Limb (tissue), 2 donors: ENCODE data around the gene GJA10.
"Not testable (repeated sequence)": the region's sequence is repeated elsewhere in the genome, so short reads cannot be mapped to it uniquely, and the experiment has no call there.

ENCODE experiments used
- DNase-seq, 2 donors: peaks; one replicate each; pipeline ENCODE4 v3.0.0-alpha.2; 2016; ENCODE audit errors: extremely low spot score in 2 of 2

Gene GJA10

DNA sequence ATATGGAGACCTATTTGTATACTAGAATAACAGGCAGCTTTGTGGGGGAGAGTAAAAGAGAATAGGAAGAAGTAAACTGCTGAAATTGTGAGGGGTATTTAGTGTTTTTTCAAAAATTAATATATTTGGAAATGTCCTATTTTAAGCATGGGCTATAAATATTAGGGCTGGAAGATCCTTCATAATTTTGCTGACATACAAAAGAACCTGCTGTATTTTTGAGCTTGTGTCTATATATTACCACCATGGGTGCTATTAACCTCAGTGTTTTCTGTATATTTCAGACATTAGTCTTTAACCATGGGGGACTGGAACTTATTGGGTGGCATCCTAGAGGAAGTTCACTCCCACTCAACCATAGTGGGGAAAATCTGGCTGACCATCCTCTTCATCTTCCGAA, at the start of gene GJA10:
Gene GJA10, plus strand, starts transcription at position 301 of the 400 bp plus-strand sequence. Its CDS starts 0 bp downstream, at position 301.
- no peak for DNase-seq

- DNase-seq = not testable (repeated sequence)
Observed at GRCh38 chr6:89847513-89847912, 46.8 kb upstream of the GJA10 start.

- DNase-seq = no peak
Observed at GRCh38 chr6:89853068-89853467, 41.2 kb upstream of the GJA10 start.

GRCh38 chr6:89858041-89858440, 36.2 kb upstream of the GJA10 start:
- DNase-seq = no peak

DNA sequence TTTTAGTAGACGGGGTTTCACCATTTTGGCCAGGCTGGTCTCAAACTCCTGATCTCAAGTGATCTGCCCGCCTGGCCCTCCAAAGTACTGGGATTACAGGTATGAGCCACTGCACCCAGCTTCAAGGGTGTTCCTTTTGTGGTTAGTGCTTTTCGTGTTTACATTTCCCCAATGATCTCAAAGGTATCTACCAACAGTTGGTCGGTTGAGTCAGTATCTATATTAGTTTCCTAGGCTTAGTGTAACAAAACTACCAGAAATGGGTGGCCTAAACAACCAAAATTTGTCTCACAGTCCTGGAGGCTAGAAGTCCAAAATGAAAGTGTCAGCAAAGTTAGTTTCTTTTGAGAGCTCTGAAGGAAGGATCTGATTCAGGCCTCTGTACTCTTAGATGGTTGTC, 34.5 kb upstream of the GJA10 start:
- DNase-seq = no peak

- DNase-seq = no peak
Observed at GRCh38 chr6:89862273-89862672, 32.0 kb upstream of the GJA10 start.

- no peak for DNase-seq
Observed at GRCh38 chr6:89862698-89863097, 31.6 kb upstream of the GJA10 start.

DNA sequence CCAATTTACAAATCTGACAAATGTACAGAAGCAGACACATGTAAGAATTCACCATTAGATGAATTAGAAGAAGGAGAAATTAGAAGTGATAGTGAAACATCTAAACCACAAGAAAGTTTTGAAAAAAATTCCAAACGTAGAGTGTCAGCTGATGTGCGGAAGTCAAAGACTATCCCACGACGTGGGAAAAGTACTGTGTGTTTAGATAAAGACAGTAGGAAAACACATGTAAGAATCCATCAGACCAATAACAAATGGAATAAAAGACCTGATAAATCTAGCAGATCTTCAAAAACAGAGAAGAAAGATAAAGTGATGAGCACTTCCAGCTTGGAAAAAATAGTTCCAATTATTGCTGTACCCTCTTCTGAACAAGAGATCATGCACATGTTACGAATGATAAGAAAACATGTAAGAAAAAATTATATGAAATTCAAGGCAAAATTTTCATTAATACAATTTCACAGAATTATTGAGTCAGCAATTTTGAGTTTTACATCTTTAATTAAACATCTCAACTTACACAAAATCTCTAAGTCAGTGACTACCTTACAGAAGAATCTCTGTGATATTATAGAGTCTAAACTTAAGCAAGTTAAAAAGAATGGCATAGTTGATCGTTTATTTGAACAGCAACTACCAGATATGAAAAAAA, 28.1 kb upstream of the GJA10 start:
- no peak for DNase-seq

GRCh38 chr6:89873721-89874120, 20.5 kb upstream of the GJA10 start:
- no peak for DNase-seq

DNA sequence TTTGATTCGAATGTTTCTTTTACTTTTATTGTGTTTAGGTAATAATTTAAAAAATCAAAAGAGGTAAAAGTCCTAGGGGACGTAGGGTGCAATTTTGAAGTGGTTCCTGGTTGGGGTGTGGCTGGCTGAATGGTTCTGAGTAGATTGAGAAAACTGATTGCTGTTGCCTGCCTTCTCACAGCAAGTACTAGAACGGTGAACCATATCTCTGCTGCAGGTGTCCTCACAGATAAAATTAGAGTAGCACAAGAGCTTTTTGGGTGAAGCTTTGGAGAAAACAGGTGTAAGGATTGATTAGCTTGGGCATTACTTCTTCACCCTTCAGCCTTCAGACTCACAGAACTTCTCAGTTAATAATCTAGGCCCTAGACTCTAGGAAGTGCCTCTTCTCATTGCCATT, 19.8 kb upstream of the GJA10 start:
- DNase-seq = no peak

GRCh38 chr6:89886378-89887120, 7.7 kb upstream of the GJA10 start:
- no peak for DNase-seq

- DNase-seq = peak in 1 of 2 donors; percentile 30
Observed at GRCh38 chr6:89887452-89888137, 6.7 kb upstream of the GJA10 start.

- DNase-seq = no peak
Observed at GRCh38 chr6:89888138-89888514, 6.1 kb upstream of the GJA10 start.

DNA sequence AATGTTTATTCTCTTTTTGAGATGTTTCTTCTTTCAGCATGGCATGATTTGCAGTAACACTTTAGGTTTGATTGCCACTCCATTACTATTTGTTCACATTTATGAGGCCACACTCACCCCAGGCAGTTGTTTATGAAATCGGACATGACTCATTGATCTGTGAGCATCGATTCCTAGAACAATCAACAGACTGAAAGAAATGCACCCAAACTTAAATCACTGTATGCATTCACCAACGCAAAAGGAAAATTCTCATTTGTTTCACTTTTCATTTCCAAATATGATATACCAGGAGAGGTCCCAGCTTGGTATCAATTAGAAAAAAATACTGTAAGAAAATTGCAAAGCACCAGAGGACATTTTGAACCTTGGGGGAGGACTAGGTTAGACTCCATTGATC, 5.4 kb upstream of the GJA10 start:
- DNase-seq = no peak

- not testable (repeated sequence) for DNase-seq
Observed at GRCh38 chr6:89890845-89891528, 3.3 kb upstream of the GJA10 start.

- DNase-seq = not testable (repeated sequence)
Observed at GRCh38 chr6:89892577-89892976, 1.7 kb upstream of the GJA10 start.

DNA sequence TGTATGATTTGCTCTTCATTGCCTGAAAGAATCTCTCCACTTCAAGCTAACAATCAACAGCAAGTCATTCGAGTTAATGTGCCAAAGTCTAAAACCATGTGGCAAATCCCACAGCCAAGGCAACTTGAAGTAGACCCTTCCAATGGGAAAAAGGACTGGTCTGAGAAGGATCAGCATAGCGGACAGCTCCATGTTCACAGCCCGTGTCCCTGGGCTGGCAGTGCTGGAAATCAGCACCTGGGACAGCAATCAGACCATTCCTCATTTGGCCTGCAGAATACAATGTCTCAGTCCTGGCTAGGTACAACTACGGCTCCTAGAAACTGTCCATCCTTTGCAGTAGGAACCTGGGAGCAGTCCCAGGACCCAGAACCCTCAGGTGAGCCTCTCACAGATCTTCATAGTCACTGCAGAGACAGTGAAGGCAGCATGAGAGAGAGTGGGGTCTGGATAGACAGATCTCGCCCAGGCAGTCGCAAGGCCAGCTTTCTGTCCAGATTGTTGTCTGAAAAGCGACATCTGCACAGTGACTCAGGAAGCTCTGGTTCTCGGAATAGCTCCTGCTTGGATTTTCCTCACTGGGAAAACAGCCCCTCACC, 1.1 kb downstream of the GJA10 start:
- peak; percentile 71 to 76 for DNase-seq

DNA sequence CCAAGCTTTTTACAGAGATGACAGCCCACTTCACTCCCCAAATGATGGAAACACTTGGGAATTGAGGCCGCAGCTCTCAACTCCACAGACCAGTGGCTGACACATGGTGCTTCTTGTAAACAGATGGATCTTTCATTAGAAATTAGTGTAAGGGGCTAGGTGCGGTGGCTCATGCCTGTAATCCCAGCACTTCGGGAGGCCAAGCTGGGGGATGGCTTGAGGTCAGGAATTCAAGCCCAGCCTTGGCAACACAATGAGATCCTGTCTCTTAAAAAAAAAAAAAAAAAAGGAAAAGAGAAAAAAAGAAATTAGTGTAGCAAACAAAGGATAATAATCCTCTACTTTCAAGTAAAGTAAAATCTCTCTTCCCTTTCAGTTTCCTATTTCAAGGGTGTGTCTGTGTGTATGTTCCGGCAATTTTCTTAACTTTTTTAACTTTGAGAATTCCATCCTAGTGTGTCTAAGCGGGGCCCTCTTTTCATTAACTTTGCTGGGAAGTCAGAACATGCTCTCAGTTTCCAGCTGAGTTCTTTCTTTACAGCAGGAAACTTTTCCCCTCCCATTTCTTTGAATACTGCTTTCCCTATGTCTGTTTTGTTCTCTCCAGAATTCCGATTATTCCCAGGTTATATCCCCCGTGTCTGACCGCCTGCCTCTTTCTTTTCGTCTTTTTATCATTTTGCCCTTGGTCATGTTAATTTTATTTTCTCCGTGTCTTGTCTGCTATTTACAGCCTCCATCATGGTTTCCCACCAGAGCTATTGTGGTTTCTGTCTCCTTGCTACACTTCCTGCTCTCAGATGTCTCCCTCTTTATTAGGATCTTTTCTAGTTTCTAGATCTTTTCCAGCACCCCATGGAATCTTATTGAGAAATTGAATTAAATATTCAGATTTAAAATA, 16.0 kb downstream of the GJA10 start:
- DNase-seq = not testable (repeated sequence)

GRCh38 chr6:89910902-89911240, 16.6 kb downstream of the GJA10 start:
- DNase-seq = no peak

DNA sequence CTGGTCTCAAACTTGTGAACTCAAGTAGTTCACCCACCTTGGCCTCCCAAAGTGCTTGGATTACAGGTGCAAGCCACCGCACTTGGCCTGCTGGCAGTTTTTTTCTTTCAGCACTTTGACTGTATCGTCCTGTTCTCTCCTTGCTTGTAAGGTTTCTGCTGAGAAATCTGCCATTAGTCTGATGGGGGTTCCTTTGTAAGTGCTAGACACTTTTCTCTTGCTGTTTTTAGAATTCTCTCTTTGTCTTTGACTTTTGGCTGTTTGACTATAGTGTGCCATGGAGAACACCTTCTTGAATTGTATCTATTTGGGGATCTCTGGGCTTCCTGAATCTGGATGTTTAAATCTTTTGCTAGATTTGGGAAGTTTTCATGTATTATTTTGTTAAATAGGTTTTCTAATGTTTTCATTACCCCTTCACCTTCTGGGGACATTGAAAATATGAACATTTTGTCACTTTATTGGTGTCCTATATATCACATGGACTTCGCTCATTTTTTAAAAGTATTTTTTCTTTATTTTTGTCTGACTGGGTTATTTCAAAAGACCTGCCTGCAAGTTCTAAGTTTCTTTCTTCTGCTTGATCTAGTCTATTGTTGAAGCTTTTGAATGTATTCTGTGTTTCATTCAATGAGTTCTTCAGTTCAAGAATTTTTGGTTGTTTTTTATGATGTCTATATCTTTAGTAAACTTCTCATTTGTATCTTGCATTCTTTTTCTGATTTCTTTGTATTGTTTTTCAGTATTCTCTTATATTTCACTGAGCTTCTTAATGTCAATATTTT, 22.1 kb downstream of the GJA10 start:
- no peak for DNase-seq
